Mammary epithelial cell (primary cell): ENCODE measurements around the gene CCDC197.

Source experiments
- EZH2 ChIP-seq: IDR thresholded peaks from 2 replicates; pipeline ENCODE4 v1.6.1; 2012; ENCODE audit warnings: low read length, inconsistent platforms, borderline replicate concordance
- TF ChIP-seq, protein P1 (sequence below), 2 donors: IDR thresholded peaks in 1 of 2; conservative IDR thresholded peaks in 1 of 2; 2 replicates each; pipeline ENCODE4 v1.5.1; 2011 to 2012; ENCODE audit warnings: inconsistent platforms in 2 of 2, low read length in 2 of 2, mild to moderate bottlenecking in 2 of 2, control low read depth in 1 of 2, low read depth in 1 of 2; ENCODE audit not compliant: insufficient read depth in 1 of 2; ENCODE audit errors: extremely low read depth in 1 of 2

DNA sequence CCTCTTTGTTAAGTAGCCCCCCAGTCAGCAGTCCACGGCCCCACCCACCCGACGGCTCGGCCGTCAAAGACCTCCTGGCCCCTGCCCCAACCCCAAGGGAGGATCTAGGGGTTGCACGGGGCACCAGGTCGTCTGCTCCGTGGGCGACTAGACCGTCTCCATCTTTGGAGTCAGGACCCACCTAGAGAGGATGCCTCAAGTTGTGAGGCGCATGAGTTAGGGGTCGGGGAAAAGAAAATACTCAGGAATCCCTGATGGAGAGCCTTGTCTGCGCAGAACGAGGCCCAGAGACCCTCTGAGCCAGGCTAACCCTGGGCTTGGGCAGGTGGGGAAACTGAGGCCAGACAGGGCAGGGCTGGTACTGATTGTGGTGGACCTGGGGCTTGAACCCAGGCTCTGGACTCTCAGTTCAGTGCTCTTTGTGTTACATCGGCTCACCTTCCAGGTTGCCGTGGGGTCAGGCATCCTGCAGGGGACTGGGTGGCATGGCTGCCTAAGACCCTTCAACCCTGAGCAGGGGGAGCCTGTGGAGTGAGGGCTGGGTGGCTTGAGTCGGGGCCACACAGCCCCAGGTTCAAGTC, 29.9 kb downstream of the CCDC197 start:
- no peak for TF ChIP-seq EZH2
- TF ChIP-seq, protein P1, sequence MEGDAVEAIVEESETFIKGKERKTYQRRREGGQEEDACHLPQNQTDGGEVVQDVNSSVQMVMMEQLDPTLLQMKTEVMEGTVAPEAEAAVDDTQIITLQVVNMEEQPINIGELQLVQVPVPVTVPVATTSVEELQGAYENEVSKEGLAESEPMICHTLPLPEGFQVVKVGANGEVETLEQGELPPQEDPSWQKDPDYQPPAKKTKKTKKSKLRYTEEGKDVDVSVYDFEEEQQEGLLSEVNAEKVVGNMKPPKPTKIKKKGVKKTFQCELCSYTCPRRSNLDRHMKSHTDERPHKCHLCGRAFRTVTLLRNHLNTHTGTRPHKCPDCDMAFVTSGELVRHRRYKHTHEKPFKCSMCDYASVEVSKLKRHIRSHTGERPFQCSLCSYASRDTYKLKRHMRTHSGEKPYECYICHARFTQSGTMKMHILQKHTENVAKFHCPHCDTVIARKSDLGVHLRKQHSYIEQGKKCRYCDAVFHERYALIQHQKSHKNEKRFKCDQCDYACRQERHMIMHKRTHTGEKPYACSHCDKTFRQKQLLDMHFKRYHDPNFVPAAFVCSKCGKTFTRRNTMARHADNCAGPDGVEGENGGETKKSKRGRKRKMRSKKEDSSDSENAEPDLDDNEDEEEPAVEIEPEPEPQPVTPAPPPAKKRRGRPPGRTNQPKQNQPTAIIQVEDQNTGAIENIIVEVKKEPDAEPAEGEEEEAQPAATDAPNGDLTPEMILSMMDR (conservative IDR thresholded peaks at IDR 0.05 in 1 of 2, IDR thresholded peaks at IDR 0.05 in 1 of 2; ENCODE audit: extremely low read depth in 1 of 2, insufficient read depth in 1 of 2, low read depth in 1 of 2, low read length in 2 of 2): no peak
